T-cell (primary cell): ENCODE results near the gene CD48. TPM values are rescaled to one million over a fixed set of nuclear protein-coding genes. Genes with fewer than 3 reads are reported as not detected.

Experiments
- ATAC-seq, 4 experiments: fragments of 200-7000 bp in 3 of 4; fragments of 150-1000 bp in 1 of 4; cut with Tn5 transposase; replicated peaks in 1 of 4; 1 replicate in 3 of 4; 2 replicates in 1 of 4; pipeline ENCODE4 v1.10.0; 2021; ENCODE audit warnings: moderate library complexity in 3 of 4, mild to moderate bottlenecking in 2 of 4, moderate number of reproducible peaks in 1 of 4
- CTCF ChIA-PET, 2 donors: fragments of 300-600 bp; sonication (Branson Sonifier 250); formaldehyde crosslinking; loops; one replicate each; lab custom pipeline; 2022; ENCODE audit warnings: antibody characterized with exemption in 2 of 2; lab: Charles Lee
- POLR2A ChIA-PET, 2 donors: fragments of 300-600 bp; sonication (Branson Sonifier 250); formaldehyde crosslinking; loops; one replicate each; lab custom pipeline; 2022; ENCODE audit warnings: antibody characterized with exemption in 2 of 2; lab: Charles Lee
- DNase-seq, 35 experiments: peaks; one replicate each; pipeline versions ENCODE4 v3.0.0 to v3.0.0-alpha.2; 2013 to 2023
- H3K27ac ChIP-seq: one replicate; pipeline ENCODE4 v1.5.1; 2013; ENCODE audit warnings: low read length
- H3K27me3 ChIP-seq, 2 experiments: replicated peaks in 1 of 2; 1 replicate in 1 of 2; 2 replicates in 1 of 2; pipeline versions ENCODE4 v1.6.1 to v1.7.0; 2013; ENCODE audit warnings: low read length in 1 of 2, mixed read lengths in 1 of 2; ENCODE audit not compliant: control insufficient read depth in 2 of 2, insufficient read depth in 2 of 2; ENCODE audit errors: extremely low read depth in 1 of 2
- H3K36me3 ChIP-seq, 2 donors: 1 replicate in 1 of 2; 2 replicates in 1 of 2; pipeline versions ENCODE4 v1.6.1 to v1.7.0; 2013; ENCODE audit warnings: low read length in 1 of 2; ENCODE audit not compliant: control insufficient read depth in 2 of 2, insufficient read depth in 1 of 2; ENCODE audit errors: extremely low read depth in 1 of 2
- H3K4me1 ChIP-seq, 2 experiments: 1 replicate in 1 of 2; 2 replicates in 1 of 2; pipeline versions ENCODE4 v1.6.1 to v1.7.0; 2013; ENCODE audit warnings: low read length in 2 of 2, mixed read lengths in 1 of 2; ENCODE audit not compliant: insufficient read depth in 2 of 2, control insufficient read depth in 1 of 2; ENCODE audit errors: extremely low read depth in 1 of 2
- H3K4me3 ChIP-seq, 2 donors: 1 replicate in 1 of 2; 2 replicates in 1 of 2; pipeline versions ENCODE4 v1.5.1 to v1.7.0; 2013; ENCODE audit warnings: mild to moderate bottlenecking in 2 of 2, low read length in 1 of 2, moderate library complexity in 1 of 2; ENCODE audit not compliant: control insufficient read depth in 1 of 2; ENCODE audit errors: extremely low read depth in 1 of 2
- H3K9me3 ChIP-seq: 2 replicates; pipeline ENCODE4 v1.7.0; 2013
- H3K27ac Mint-ChIP-seq, 2 donors: one replicate each; pipeline ENCODE4 v1.8.0; 2020 to 2021; ENCODE audit warnings: mild to moderate bottlenecking in 2 of 2, mixed read lengths in 2 of 2
- H3K27me3 Mint-ChIP-seq, 2 donors: one replicate each; pipeline ENCODE4 v1.8.0; 2021 to 2022; ENCODE audit warnings: mixed read lengths in 2 of 2
- H3K36me3 Mint-ChIP-seq: one replicate; pipeline ENCODE4 v1.8.0; 2021; ENCODE audit warnings: mixed read lengths
- H3K4me1 Mint-ChIP-seq, 3 donors: one replicate each; pipeline ENCODE4 v1.8.0; 2020 to 2022; ENCODE audit warnings: mixed read lengths in 3 of 3, mild to moderate bottlenecking in 1 of 3
- H3K4me3 Mint-ChIP-seq, 3 donors: one replicate each; pipeline ENCODE4 v1.8.0; 2020 to 2022; ENCODE audit warnings: mild to moderate bottlenecking in 3 of 3, mixed read lengths in 3 of 3, moderate library complexity in 3 of 3
- H3K9me3 Mint-ChIP-seq, 3 donors: one replicate each; pipeline ENCODE4 v1.8.0; 2020 to 2022; ENCODE audit warnings: mixed read lengths in 3 of 3
- WGBS: methylation state at CpG from one replicate; pipeline ENCODE4 v1.1.5; 2013; ENCODE audit warnings: missing lambda C conversion rate; ENCODE audit not compliant: insufficient coverage; 5-methylcytosine and 5-hydroxymethylcytosine counted together
- total RNA-seq, 35 experiments: library from RNA in 6 of 35; stranded (reverse) in 6 of 35; fragments of 120-200 nt in 1 of 35; gene quantifications; one replicate each; pipeline versions ENCODE4 v1.2.1 to v1.2.4 and lab custom pipeline; 2013 to 2026

The CD48 gene
- total RNA-seq, 5 donors from 2014 or later (not counting 1 experiment from before 2014, with no cell fraction given): 249 to 393 (median 273) TPM

- DNase-seq: no peak
- peaks cover 64% of the 10 kb centered on the region for H3K36me3 Mint-ChIP-seq
- Histone ChIP-seq H3K4me1 (peaks cover 28 to 54% of the 10 kb centered on the region in 2 experiments), H3K4me3 (no peak overlapping the region), H3K27me3 (no peaks in the 10 kb centered on the region), H3K27ac (no peak overlapping the region), H3K9me3 (no peaks in the 10 kb centered on the region), H3K36me3 (peaks cover 0 to 76% of the 10 kb centered on the region in 2 donors)
- no peaks in the 10 kb centered on the region for H3K9me3 Mint-ChIP-seq
- ChIA-PET CTCF (interaction anchor here (0.6 to 5.2 kb wide), 12 partner anchors 8 to 273 kb away, joined by 3 to 89 read pairs (median 8); partner anchors contain the start of genes CD48 (in 1 of the 2) and ITLN2 (in 1 of the 2)), POLR2A (interaction anchor here (0.6 to 0.9 kb wide), 3 partner anchors 19 to 391 kb away, joined by 3 to 4 read pairs (median 3); no protein-coding TSS in a partner anchor)
- peaks cover 43 to 51% (median 43%) of the 10 kb centered on the region in 3 donors for H3K4me1 Mint-ChIP-seq
- H3K4me3 Mint-ChIP-seq: no peak overlapping the region
- no peak for ATAC-seq
- no peaks in the 10 kb centered on the region for H3K27me3 Mint-ChIP-seq
- 92% methylated on average over 3 of the region's 3 CpGs for WGBS
- peak overlapping the region; percentile 5 to 66 for H3K27ac Mint-ChIP-seq
Observed at GRCh38 chr1:160679893-160680292, 31.7 kb downstream of the CD48 start.

GRCh38 chr1:160676869-160677597, 34.6 kb downstream of the CD48 start:
- H3K4me3 ChIP-seq: no peak overlapping the region
- CTCF ChIA-PET: no interaction called here
- ATAC-seq (no peak), DNase-seq (no peak)
- Mint-ChIP-seq H3K27me3 (no peaks in the 10 kb centered on the region), H3K36me3 (peaks cover 43% of the 10 kb centered on the region), H3K4me1 (peaks cover 14 to 23% (median 15%) of the 10 kb centered on the region in 3 donors), H3K9me3 (no peaks in the 10 kb centered on the region), H3K4me3 (no peak overlapping the region), H3K27ac (peak overlapping the region; percentile 37 to 80)
- H3K36me3 ChIP-seq: peaks cover 0 to 56% of the 10 kb centered on the region in 2 donors
- no peaks in the 10 kb centered on the region for H3K27me3 ChIP-seq
- H3K27ac ChIP-seq: no peak overlapping the region
- WGBS: 75% methylated on average over 4 of the region's 13 CpGs
- H3K4me1 ChIP-seq: peaks cover 24 to 45% of the 10 kb centered on the region in 2 experiments
- no peaks in the 10 kb centered on the region for H3K9me3 ChIP-seq
- POLR2A ChIA-PET: no interaction called here

- H3K27me3 ChIP-seq: no peaks in the 10 kb centered on the region
- H3K27me3 Mint-ChIP-seq: no peaks in the 10 kb centered on the region
- peaks cover 35% of the 10 kb centered on the region for H3K36me3 Mint-ChIP-seq
- WGBS: 67% methylated on average over 3 of the region's 6 CpGs
- peak overlapping the region in 1 of 3 donors; percentile 1 for H3K4me3 Mint-ChIP-seq
- ATAC-seq (peak; percentile 77 to 84 (median 80)), DNase-seq (peak; percentile 46 to 84 (median 69))
- peaks cover 24 to 33% of the 10 kb centered on the region in 2 experiments for H3K4me1 ChIP-seq
- peaks cover 9 to 18% (median 10%) of the 10 kb centered on the region in 3 donors for H3K4me1 Mint-ChIP-seq
- ChIA-PET POLR2A (interaction anchor here (0.5 to 0.9 kb wide), 3 partner anchors 18 to 346 kb away, joined by 3 read pairs; no protein-coding TSS in a partner anchor), CTCF (interaction anchor here (0.5 to 3.2 kb wide), 35 partner anchors 8 to 475 kb away, joined by 3 to 30 read pairs (median 3); partner anchors contain the start of genes CD48 (in 1 of the 2) and SLAMF1 (in 1 of the 2))
- peaks cover 0 to 44% of the 10 kb centered on the region in 2 donors for H3K36me3 ChIP-seq
- peak overlapping the region; percentile 78 to 85 for H3K27ac Mint-ChIP-seq
- H3K27ac ChIP-seq: peak overlapping the region; percentile 58
- H3K4me3 ChIP-seq: no peak overlapping the region
- no peaks in the 10 kb centered on the region for H3K9me3 ChIP-seq
- no peaks in the 10 kb centered on the region for H3K9me3 Mint-ChIP-seq
Observed at GRCh38 chr1:160675641-160676410, 35.8 kb downstream of the CD48 start.

- Histone ChIP-seq H3K4me3 (no peak overlapping the region), H3K4me1 (peaks cover 24 to 31% of the 10 kb centered on the region in 2 experiments), H3K9me3 (no peaks in the 10 kb centered on the region), H3K27ac (no peak overlapping the region), H3K27me3 (no peaks in the 10 kb centered on the region), H3K36me3 (peaks cover 0 to 30% of the 10 kb centered on the region in 2 donors)
- ATAC-seq: no peak
- DNase-seq: no peak
- ChIA-PET CTCF (interaction anchor here (0.5 to 3.2 kb wide), 20 partner anchors 9 to 165 kb away, joined by 3 to 30 read pairs (median 4); partner anchors contain the start of gene CD48 (in 1 of the 2)), POLR2A (interaction anchor here (0.6 to 0.8 kb wide), 2 partner anchors 28 to 111 kb away, joined by 3 to 4 read pairs; partner anchors contain the start of gene SLAMF1 (in 1 of the 2))
- Mint-ChIP-seq H3K36me3 (peaks cover 31% of the 10 kb centered on the region), H3K27me3 (no peaks in the 10 kb centered on the region), H3K27ac (no peak overlapping the region), H3K4me1 (peaks cover 9 to 21% (median 16%) of the 10 kb centered on the region in 3 donors), H3K9me3 (no peaks in the 10 kb centered on the region), H3K4me3 (no peak overlapping the region)
- no CpG with 5 or more reads among the region's 2 CpGs for WGBS
Observed at GRCh38 chr1:160674415-160674814, 37.2 kb downstream of the CD48 start.

GRCh38 chr1:160672789-160673695, 38.6 kb downstream of the CD48 start:
- no peak overlapping the region for H3K4me3 Mint-ChIP-seq
- peaks cover 24 to 34% of the 10 kb centered on the region in 2 experiments for H3K4me1 ChIP-seq

More at GRCh38 chr1:160672789-160673695, 38.6 kb downstream of the CD48 start:
- Mint-ChIP-seq H3K9me3 (no peaks in the 10 kb centered on the region), H3K27me3 (no peaks in the 10 kb centered on the region), H3K36me3 (peaks cover 21% of the 10 kb centered on the region), H3K4me1 (peaks cover 9 to 19% (median 19%) of the 10 kb centered on the region in 3 donors), H3K27ac (no peak overlapping the region)
- H3K4me3 ChIP-seq: no peak overlapping the region
- CTCF ChIA-PET: interaction anchor here (0.6 to 3.2 kb wide), 19 partner anchors 8 to 134 kb away, joined by 3 to 30 read pairs (median 4); no protein-coding TSS in a partner anchor
- ATAC-seq (peak; percentile 34 to 57 (median 56)), DNase-seq (peak in 4 of 35 experiments; percentile 9 to 48 (median 18))
- H3K9me3 ChIP-seq: no peaks in the 10 kb centered on the region
- H3K36me3 ChIP-seq: peaks cover 0 to 17% of the 10 kb centered on the region in 2 donors
- POLR2A ChIA-PET: interaction anchor here in 1 of 2 donors (0.6 kb wide), 1 partner anchor 24 kb away, joined by 8 read pairs; no protein-coding TSS in a partner anchor
- peak overlapping the region; percentile 44 for H3K27ac ChIP-seq
- no peaks in the 10 kb centered on the region for H3K27me3 ChIP-seq
- 47% methylated on average over 2 of the region's 6 CpGs for WGBS
